Measurements from ENCODE around the gene HID1.

Gene HID1

DNA sequence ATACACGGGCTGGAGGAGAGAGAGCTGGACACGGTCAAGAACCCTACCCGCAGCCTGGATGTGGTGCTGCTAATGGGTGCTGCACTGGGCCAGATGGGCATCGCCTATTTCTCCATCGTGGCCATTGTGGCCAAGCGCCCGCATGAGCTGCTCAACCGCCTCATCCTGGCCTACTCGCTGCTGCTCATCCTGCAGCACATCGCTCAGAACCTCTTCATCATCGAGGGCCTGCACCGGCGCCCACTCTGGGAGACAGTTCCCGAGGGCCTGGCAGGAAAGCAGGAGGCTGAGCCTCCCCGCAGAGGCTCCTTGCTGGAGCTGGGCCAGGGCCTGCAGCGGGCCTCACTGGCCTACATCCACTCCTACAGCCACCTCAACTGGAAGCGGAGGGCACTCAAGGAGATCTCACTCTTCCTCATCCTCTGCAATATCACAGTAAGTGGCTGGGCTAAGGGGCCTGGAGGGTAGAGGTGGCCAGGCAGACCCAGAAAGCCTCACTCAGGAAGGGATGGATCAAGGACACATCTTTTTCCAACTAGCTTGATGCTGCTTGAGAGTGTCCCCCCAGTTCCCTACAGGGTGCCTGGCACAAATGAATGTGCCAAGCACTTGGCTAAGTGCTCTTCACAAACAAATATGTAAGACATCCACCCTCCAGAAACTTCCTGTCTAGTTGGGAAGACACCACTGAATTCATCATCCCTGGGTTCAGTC lies 25.4 kb downstream of the HID1 start:
- TF ChIP-seq ZNF70 (CRISPR knock-in tag; IDR thresholded peaks at IDR 0.05): no peak
- no peak for TF ChIP-seq OSR1 (CRISPR knock-in tag; IDR thresholded peaks at IDR 0.05)
- TF ChIP-seq BACH2 (CRISPR knock-in tag; IDR thresholded peaks at IDR 0.05; ENCODE audit: borderline replicate concordance): no peak
- no peak for ATAC-seq

DNA sequence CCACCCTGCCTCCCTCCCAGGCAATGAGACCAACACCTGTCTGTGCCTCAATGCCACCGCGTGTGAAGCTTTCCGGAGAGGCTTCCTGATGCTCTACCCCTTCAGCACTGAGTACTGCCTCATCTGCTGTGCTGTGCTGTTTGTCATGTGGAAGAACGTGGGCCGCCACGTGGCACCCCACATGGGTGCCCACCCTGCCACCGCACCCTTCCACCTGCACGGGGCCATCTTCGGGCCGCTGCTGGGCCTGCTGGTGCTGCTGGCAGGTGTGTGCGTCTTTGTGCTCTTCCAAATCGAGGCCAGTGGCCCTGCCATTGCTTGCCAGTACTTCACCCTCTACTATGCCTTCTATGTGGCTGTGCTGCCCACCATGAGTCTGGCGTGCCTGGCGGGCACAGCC lies 25.9 kb downstream of the HID1 start:
- ATAC-seq: no peak
- no peak for TF ChIP-seq ZFP3 (CRISPR knock-in tag; IDR thresholded peaks at IDR 0.05)
- TF ChIP-seq ZNF565 (CRISPR knock-in tag; conservative IDR thresholded peaks at IDR 0.05; ENCODE audit: low read depth): no peak
- TF ChIP-seq BACH2 (CRISPR knock-in tag; IDR thresholded peaks at IDR 0.05; ENCODE audit: borderline replicate concordance): no peak
- no peak for TF ChIP-seq PPARA (CRISPR knock-in tag; IDR thresholded peaks at IDR 0.05; ENCODE audit: borderline replicate concordance)
- TF ChIP-seq ZFP30 (CRISPR knock-in tag; IDR thresholded peaks at IDR 0.05): no peak
- TF ChIP-seq GLIS3 (CRISPR knock-in tag; IDR thresholded peaks at IDR 0.05): no peak
- TF ChIP-seq, protein P1, sequence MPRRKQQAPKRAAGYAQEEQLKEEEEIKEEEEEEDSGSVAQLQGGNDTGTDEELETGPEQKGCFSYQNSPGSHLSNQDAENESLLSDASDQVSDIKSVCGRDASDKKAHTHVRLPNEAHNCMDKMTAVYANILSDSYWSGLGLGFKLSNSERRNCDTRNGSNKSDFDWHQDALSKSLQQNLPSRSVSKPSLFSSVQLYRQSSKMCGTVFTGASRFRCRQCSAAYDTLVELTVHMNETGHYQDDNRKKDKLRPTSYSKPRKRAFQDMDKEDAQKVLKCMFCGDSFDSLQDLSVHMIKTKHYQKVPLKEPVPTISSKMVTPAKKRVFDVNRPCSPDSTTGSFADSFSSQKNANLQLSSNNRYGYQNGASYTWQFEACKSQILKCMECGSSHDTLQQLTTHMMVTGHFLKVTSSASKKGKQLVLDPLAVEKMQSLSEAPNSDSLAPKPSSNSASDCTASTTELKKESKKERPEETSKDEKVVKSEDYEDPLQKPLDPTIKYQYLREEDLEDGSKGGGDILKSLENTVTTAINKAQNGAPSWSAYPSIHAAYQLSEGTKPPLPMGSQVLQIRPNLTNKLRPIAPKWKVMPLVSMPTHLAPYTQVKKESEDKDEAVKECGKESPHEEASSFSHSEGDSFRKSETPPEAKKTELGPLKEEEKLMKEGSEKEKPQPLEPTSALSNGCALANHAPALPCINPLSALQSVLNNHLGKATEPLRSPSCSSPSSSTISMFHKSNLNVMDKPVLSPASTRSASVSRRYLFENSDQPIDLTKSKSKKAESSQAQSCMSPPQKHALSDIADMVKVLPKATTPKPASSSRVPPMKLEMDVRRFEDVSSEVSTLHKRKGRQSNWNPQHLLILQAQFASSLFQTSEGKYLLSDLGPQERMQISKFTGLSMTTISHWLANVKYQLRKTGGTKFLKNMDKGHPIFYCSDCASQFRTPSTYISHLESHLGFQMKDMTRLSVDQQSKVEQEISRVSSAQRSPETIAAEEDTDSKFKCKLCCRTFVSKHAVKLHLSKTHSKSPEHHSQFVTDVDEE (CRISPR knock-in tag; IDR thresholded peaks at IDR 0.05): no peak
- TF ChIP-seq TCF4 (CRISPR knock-in tag; IDR thresholded peaks at IDR 0.05; ENCODE audit: borderline replicate concordance): no peak
- TF ChIP-seq, protein P2, sequence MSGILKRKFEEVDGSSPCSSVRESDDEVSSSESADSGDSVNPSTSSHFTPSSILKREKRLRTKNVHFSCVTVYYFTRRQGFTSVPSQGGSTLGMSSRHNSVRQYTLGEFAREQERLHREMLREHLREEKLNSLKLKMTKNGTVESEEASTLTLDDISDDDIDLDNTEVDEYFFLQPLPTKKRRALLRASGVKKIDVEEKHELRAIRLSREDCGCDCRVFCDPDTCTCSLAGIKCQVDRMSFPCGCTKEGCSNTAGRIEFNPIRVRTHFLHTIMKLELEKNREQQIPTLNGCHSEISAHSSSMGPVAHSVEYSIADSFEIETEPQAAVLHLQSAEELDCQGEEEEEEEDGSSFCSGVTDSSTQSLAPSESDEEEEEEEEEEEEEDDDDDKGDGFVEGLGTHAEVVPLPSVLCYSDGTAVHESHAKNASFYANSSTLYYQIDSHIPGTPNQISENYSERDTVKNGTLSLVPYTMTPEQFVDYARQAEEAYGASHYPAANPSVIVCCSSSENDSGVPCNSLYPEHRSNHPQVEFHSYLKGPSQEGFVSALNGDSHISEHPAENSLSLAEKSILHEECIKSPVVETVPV (CRISPR knock-in tag; IDR thresholded peaks at IDR 0.05): no peak
- TF ChIP-seq ZC3H10 (CRISPR knock-in tag; IDR thresholded peaks at IDR 0.05): no peak
- no peak for TF ChIP-seq ESRRG (CRISPR knock-in tag; IDR thresholded peaks at IDR 0.05)
- TF ChIP-seq SNAI2 (CRISPR knock-in tag; IDR thresholded peaks at IDR 0.05): no peak
- TF ChIP-seq TOX (CRISPR knock-in tag; IDR thresholded peaks at IDR 0.05; ENCODE audit: borderline replicate concordance): no peak
- TF ChIP-seq ISL1 (CRISPR knock-in tag; IDR thresholded peaks at IDR 0.05): no peak
- TF ChIP-seq RARB (CRISPR knock-in tag; IDR thresholded peaks at IDR 0.05): no peak
- no peak for TF ChIP-seq ZNF8 (CRISPR knock-in tag; IDR thresholded peaks at IDR 0.05)
- no peak for TF ChIP-seq CSDC2 (CRISPR knock-in tag; IDR thresholded peaks at IDR 0.05)
- TF ChIP-seq, protein P3, sequence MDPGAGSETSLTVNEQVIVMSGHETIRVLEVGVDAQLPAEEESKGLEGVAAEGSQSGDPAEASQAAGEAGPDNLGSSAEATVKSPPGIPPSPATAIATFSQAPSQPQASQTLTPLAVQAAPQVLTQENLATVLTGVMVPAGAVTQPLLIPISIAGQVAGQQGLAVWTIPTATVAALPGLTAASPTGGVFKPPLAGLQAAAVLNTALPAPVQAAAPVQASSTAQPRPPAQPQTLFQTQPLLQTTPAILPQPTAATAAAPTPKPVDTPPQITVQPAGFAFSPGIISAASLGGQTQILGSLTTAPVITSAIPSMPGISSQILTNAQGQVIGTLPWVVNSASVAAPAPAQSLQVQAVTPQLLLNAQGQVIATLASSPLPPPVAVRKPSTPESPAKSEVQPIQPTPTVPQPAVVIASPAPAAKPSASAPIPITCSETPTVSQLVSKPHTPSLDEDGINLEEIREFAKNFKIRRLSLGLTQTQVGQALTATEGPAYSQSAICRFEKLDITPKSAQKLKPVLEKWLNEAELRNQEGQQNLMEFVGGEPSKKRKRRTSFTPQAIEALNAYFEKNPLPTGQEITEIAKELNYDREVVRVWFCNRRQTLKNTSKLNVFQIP (CRISPR knock-in tag; IDR thresholded peaks at IDR 0.05; ENCODE audit: borderline replicate concordance, low read depth): no peak
- no peak for TF ChIP-seq ZNF70 (CRISPR knock-in tag; IDR thresholded peaks at IDR 0.05)
- TF ChIP-seq, protein P4, sequence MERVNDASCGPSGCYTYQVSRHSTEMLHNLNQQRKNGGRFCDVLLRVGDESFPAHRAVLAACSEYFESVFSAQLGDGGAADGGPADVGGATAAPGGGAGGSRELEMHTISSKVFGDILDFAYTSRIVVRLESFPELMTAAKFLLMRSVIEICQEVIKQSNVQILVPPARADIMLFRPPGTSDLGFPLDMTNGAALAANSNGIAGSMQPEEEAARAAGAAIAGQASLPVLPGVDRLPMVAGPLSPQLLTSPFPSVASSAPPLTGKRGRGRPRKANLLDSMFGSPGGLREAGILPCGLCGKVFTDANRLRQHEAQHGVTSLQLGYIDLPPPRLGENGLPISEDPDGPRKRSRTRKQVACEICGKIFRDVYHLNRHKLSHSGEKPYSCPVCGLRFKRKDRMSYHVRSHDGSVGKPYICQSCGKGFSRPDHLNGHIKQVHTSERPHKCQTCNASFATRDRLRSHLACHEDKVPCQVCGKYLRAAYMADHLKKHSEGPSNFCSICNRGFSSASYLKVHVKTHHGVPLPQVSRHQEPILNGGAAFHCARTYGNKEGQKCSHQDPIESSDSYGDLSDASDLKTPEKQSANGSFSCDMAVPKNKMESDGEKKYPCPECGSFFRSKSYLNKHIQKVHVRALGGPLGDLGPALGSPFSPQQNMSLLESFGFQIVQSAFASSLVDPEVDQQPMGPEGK (CRISPR knock-in tag; IDR thresholded peaks at IDR 0.05; ENCODE audit: borderline replicate concordance): no peak

DNA sequence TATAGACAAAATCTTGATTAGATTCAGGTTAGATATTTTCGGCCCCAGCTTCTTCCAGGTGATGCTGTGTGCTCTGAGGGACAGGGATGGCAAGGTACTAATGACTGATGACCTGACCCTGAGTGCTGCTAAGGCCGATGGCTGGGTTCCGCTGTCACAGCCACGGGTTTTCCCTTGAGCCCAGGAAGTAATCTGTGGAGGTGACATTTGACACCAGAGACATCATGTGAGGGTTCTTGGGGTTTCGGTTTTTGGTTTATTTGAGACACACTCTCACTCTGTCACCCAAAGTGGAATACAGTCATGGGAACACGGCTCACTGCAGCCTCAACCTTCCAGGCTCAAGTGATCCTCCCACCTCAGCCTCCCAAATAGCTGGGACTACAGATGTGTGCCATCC lies 27.0 kb downstream of the HID1 start:
- TF ChIP-seq ISL1 (CRISPR knock-in tag; IDR thresholded peaks at IDR 0.05) (no peak), ZC3H10 (CRISPR knock-in tag; IDR thresholded peaks at IDR 0.05) (no peak), ZFP3 (CRISPR knock-in tag; IDR thresholded peaks at IDR 0.05) (no peak), ZNF70 (CRISPR knock-in tag; IDR thresholded peaks at IDR 0.05) (no peak), ARNTL (CRISPR knock-in tag; IDR thresholded peaks at IDR 0.05; ENCODE audit: borderline replicate concordance, low read depth) (no peak), ZNF565 (CRISPR knock-in tag; conservative IDR thresholded peaks at IDR 0.05; ENCODE audit: low read depth) (no peak), RARB (CRISPR knock-in tag; IDR thresholded peaks at IDR 0.05) (no peak), PPARA (CRISPR knock-in tag; IDR thresholded peaks at IDR 0.05; ENCODE audit: borderline replicate concordance) (no peak), ZNF8 (CRISPR knock-in tag; IDR thresholded peaks at IDR 0.05) (no peak), ESRRG (CRISPR knock-in tag; IDR thresholded peaks at IDR 0.05) (no peak)
- TF ChIP-seq, protein P3 (CRISPR knock-in tag; IDR thresholded peaks at IDR 0.05; ENCODE audit: borderline replicate concordance, low read depth): no peak
- ATAC-seq: no peak

Measured in SK-N-SH treated with all-trans-retinoic acid at 6 μM for 48 hours (cell line).